DOHH2 (cell line): ENCODE data around the gene NAXD.

Experiments used
- EZH2phosphoT487 ChIP-seq: fragments of 200-600 bp; sonication (generic); IDR thresholded peaks from 2 replicates; pipeline ENCODE4 v1.6.1; 2017; ENCODE audit warnings: borderline replicate concordance, mild to moderate bottlenecking, antibody characterized with exemption, low read length, moderate library complexity, mixed read lengths
- TF ChIP-seq, protein P1 (sequence below): fragments of 200-600 bp; sonication (generic); IDR thresholded peaks from one replicate; pipeline ENCODE4 v1.5.1; 2014; ENCODE audit warnings: antibody characterized with exemption, mild to moderate bottlenecking, low read depth, low read length; ENCODE audit not compliant: poor library complexity, severe bottlenecking

DNA sequence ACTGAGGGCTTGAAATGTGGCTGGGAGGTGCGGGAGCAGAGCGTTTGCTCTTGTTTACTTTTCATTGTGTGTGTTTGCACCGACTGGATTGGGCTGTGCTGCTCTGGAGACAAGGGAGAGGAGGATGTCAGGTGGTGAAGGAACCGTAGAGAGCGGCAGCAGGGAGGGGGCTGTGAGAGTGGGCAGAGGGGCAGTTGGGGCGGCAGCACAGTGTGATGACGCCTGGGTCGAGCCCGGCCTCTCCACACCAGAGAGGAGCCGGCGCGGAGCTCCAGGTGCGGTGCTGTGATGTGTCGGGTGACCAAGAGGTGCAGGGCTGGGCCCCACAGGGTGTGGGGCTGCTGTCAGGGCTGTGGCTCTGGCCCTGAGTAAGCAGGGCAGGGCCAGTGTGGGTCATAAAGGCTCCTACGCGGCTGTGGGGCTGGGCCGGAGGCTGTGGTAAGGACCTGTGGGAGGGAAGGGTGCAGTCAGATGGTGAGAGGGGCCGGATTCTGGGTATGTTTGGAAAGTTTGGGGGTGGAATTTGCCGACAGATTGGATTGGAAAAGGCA lies 10.5 kb downstream of the NAXD start:
- TF ChIP-seq, protein P1, sequence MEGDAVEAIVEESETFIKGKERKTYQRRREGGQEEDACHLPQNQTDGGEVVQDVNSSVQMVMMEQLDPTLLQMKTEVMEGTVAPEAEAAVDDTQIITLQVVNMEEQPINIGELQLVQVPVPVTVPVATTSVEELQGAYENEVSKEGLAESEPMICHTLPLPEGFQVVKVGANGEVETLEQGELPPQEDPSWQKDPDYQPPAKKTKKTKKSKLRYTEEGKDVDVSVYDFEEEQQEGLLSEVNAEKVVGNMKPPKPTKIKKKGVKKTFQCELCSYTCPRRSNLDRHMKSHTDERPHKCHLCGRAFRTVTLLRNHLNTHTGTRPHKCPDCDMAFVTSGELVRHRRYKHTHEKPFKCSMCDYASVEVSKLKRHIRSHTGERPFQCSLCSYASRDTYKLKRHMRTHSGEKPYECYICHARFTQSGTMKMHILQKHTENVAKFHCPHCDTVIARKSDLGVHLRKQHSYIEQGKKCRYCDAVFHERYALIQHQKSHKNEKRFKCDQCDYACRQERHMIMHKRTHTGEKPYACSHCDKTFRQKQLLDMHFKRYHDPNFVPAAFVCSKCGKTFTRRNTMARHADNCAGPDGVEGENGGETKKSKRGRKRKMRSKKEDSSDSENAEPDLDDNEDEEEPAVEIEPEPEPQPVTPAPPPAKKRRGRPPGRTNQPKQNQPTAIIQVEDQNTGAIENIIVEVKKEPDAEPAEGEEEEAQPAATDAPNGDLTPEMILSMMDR = no peak
- TF ChIP-seq EZH2phosphoT487 = no peak
